ENCODE data around the gene SREK1IP1. TPM values are rescaled to one million over a fixed set of nuclear protein-coding genes. Genes with fewer than 3 reads are reported as not detected.

The SREK1IP1 gene
- total and polyA plus RNA-seq, 4 donors = 13.6 to 21.7 (median 13.9) TPM

GRCh38 chr5:64671678-64672077 lies 96.8 kb downstream of the SREK1IP1 start:
- H3K4me1 ChIP-seq (ENCODE audit: control insufficient read depth, insufficient read depth, low read length) = no peaks in the 10 kb centered on the region
- H3K4me3 ChIP-seq (ENCODE audit: low read depth, low read length) = no peak overlapping the region
- WGBS (ENCODE audit: insufficient coverage) = 90% methylated on average over 1 of the region's 3 CpGs
- no peaks in the 10 kb centered on the region for H3K27me3 ChIP-seq (ENCODE audit: control insufficient read depth, insufficient read depth, low read length)
- H3K27ac ChIP-seq (ENCODE audit: low read depth, low read length) = no peak overlapping the region
- no peak for DNase-seq (ENCODE audit: low read depth in 4 of 6, low spot score in 6 of 6)
- no peaks in the 10 kb centered on the region for H3K9me3 ChIP-seq (ENCODE audit: control insufficient read depth, insufficient read depth, low read length)
- H3K36me3 ChIP-seq (ENCODE audit: control insufficient read depth, insufficient read depth, low read length) = no peaks in the 10 kb centered on the region

- no peaks in the 10 kb centered on the region for H3K9me3 ChIP-seq (ENCODE audit: control insufficient read depth, insufficient read depth, low read length)
- no peaks in the 10 kb centered on the region for H3K36me3 ChIP-seq (ENCODE audit: control insufficient read depth, insufficient read depth, low read length)
- H3K4me3 ChIP-seq (ENCODE audit: low read depth, low read length) = no peak overlapping the region
- H3K4me1 ChIP-seq (ENCODE audit: control insufficient read depth, insufficient read depth, low read length) = no peaks in the 10 kb centered on the region
- no peak for DNase-seq (ENCODE audit: low read depth in 4 of 6, low spot score in 6 of 6)
- WGBS (ENCODE audit: insufficient coverage) = 89% methylated on average over 1 of the region's 1 CpG
- no peaks in the 10 kb centered on the region for H3K27me3 ChIP-seq (ENCODE audit: control insufficient read depth, insufficient read depth, low read length)
- H3K27ac ChIP-seq (ENCODE audit: low read depth, low read length) = no peak overlapping the region
Measured at GRCh38 chr5:64670277-64670676, 98.2 kb downstream of the SREK1IP1 start.

Other genes with a start within 250 kb of the SREK1IP1 start
- gene SHISAL2B, start 78.2 kb downstream of the SREK1IP1 start, total RNA-seq = under 1 TPM; 0.30 to 0.72 TPM
- gene SHISAL2B, start 78.2 kb downstream of the SREK1IP1 start, polyA plus RNA-seq (ENCODE audit: insufficient read length in 2 of 2) = 1 to 10 TPM; 2.6 to 2.9 TPM
- gene CWC27, start 239 bp upstream of the SREK1IP1 start, total RNA-seq = 10 to 100 TPM; 18.5 to 20.7 TPM
- gene CWC27, start 239 bp upstream of the SREK1IP1 start, polyA plus RNA-seq (ENCODE audit: insufficient read length in 2 of 2) = 10 to 100 TPM; 23.4 to 30.3 TPM

Measured in spinal cord (tissue), 10 donors.